ENCODE data around the gene CTTNBP2. TPM values are rescaled to one million over a fixed set of nuclear protein-coding genes. Genes with fewer than 3 reads are reported as not detected.

Gene CTTNBP2
- total and polyA plus RNA-seq, 9 donors: 2.6 to 18.4 (median 10.0) TPM

GRCh38 chr7:117872561-117873309 lies 506 bp downstream of the CTTNBP2 start:
- Histone ChIP-seq H3K36me3 (no peaks in the 10 kb centered on the region), H3K27me3 (no peaks in the 10 kb centered on the region), H3K9me3 (no peaks in the 10 kb centered on the region), H3K4me3 (peak overlapping the region; percentile 66), H3K4me1 (ENCODE audit: insufficient read depth) (peaks cover 3% of the 10 kb centered on the region), H3K27ac (peak overlapping the region; percentile 6 to 78)
- TF ChIP-seq POLR2A (IDR thresholded peaks at IDR 0.05) (no peak), CTCF (IDR thresholded peaks at IDR 0.05) (no peak), EP300 (IDR thresholded peaks at IDR 0.05) (no peak)
- DNase-seq: peak in 4 of 5 donors; percentile 28 to 49 (median 35)
- WGBS, 3 donors: 0 to 1% (median 1%) methylated on average over 31 to 57 of the region's 57 CpGs
- intact Hi-C loops (cut with DNase I): no loop called here

- Histone ChIP-seq H3K27ac (peak overlapping the region; percentile 6 to 78), H3K4me3 (peak overlapping the region; percentile 66), H3K4me1 (ENCODE audit: insufficient read depth) (peaks cover 3% of the 10 kb centered on the region), H3K27me3 (no peaks in the 10 kb centered on the region), H3K36me3 (no peaks in the 10 kb centered on the region), H3K9me3 (no peaks in the 10 kb centered on the region)
- peak; percentile 15 to 65 (median 40) for DNase-seq
- TF ChIP-seq CTCF (IDR thresholded peaks at IDR 0.05): no peak
- TF ChIP-seq EP300 (IDR thresholded peaks at IDR 0.05): no peak
- TF ChIP-seq POLR2A (IDR thresholded peaks at IDR 0.05): no peak
- intact Hi-C loops (cut with DNase I): no loop called here
- 4 to 5% (median 5%) methylated on average over 18 of the region's 18 CpGs for WGBS, 3 donors
Observed at GRCh38 chr7:117871778-117872538, 1.3 kb downstream of the CTTNBP2 start.

- H3K36me3 ChIP-seq: no peaks in the 10 kb centered on the region
- peak overlapping the region; percentile 66 for H3K4me3 ChIP-seq
- H3K4me1 ChIP-seq (ENCODE audit: insufficient read depth): peaks cover 3% of the 10 kb centered on the region
- no peak overlapping the region for H3K27ac ChIP-seq
- H3K27me3 ChIP-seq: no peaks in the 10 kb centered on the region
- H3K9me3 ChIP-seq: no peaks in the 10 kb centered on the region
- TF ChIP-seq POLR2A (IDR thresholded peaks at IDR 0.05): no peak
- TF ChIP-seq CTCF (IDR thresholded peaks at IDR 0.05): no peak
- no peak for TF ChIP-seq EP300 (IDR thresholded peaks at IDR 0.05)
- DNase-seq: no peak
- whole genome bisulfite sequencing, 3 donors: 85 to 87% (median 87%) methylated on average over 4 of the region's 4 CpGs
- intact Hi-C loops (cut with DNase I): no loop called here
Observed at GRCh38 chr7:117871401-117871777, 1.9 kb downstream of the CTTNBP2 start.

- Histone ChIP-seq H3K4me3 (peak overlapping the region; percentile 66), H3K4me1 (ENCODE audit: insufficient read depth) (peaks cover 3% of the 10 kb centered on the region), H3K27ac (no peak overlapping the region), H3K27me3 (no peaks in the 10 kb centered on the region), H3K36me3 (no peaks in the 10 kb centered on the region), H3K9me3 (no peaks in the 10 kb centered on the region)
- 70 to 87% (median 80%) methylated on average over 6 of the region's 6 CpGs for WGBS, 3 donors
- no peak for DNase-seq
- intact Hi-C loops (cut with DNase I): no loop called here
- no peak for TF ChIP-seq EP300 (IDR thresholded peaks at IDR 0.05)
- peak in 1 of 3 donors; percentile 12 for TF ChIP-seq CTCF (IDR thresholded peaks at IDR 0.05)
Observed at GRCh38 chr7:117870448-117871130, 2.7 kb downstream of the CTTNBP2 start.
